ENCODE measurements around the gene RABGAP1L.
A peak's percentile ranks its signal among the peaks of the same experiment; 100 is the strongest.
"Not testable (repeated sequence)": the region's sequence is repeated elsewhere in the genome, so short reads cannot be mapped to it uniquely, and the experiment has no call there.

RABGAP1L gene

DNA sequence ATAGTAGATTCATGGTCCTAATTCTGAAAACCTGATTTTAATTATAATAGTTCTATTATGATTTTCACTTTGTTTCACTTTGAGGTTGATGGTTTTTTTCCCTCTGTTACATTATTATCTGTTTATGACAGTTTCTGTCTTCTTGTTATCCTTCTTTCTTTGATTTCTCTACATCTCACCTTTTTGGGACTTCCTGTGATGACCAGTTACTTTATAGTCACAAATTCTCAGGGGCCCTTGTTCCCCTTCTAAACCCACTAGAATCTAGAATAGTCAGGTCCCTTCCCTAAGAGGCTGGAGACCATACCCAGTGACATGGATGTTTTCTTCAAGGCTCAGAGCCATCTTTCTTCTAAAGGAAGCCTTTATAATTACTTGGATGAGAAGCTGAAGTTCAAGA lies 526.9 kb downstream of the RABGAP1L start:
- DNase-seq: no peak

DNA sequence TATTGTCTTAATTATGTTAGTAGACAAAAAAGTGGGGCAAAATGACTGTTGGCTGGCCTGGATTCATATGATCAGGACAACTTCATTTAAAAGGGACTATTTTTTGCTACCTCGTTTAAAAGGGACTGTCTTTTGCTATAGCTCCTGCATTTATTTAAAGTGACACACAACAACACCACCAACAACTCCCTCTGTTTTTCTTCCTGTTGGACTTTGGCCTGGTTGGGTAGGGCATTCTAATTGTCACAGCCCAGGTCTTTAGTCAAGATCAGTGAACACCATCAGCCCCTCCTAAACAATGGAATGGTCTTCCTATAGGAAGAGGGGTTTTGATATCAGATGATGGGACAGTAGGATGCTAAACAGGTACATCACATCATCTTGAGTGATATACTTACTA lies 530.2 kb downstream of the RABGAP1L start:
- DNase-seq: no peak

DNA sequence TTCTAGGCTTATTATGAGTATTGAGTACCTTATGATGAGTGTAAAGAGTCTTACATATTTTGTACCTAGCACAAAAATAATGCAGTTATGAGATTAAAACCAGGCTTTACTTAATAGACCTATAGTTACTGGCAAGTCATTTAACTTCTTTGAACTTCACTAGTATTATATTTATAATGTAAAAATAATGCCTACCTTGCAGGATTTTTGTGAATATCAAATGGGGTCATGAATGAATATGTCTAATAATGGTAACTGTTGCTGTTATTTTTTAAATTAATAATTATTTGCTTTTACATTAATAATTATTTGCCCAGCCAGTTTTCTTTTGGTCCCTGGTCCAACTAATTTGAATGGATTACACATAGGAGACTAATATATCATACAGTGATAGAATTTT lies 530.9 kb downstream of the RABGAP1L start:
- no peak for DNase-seq

GRCh38 chr1:174692313-174692712 lies 533.0 kb downstream of the RABGAP1L start:
- DNase-seq: no peak

GRCh38 chr1:174693085-174693484 lies 533.8 kb downstream of the RABGAP1L start:
- no peak for DNase-seq

GRCh38 chr1:174693539-174693938 lies 534.2 kb downstream of the RABGAP1L start:
- DNase-seq: not testable (repeated sequence)

DNA sequence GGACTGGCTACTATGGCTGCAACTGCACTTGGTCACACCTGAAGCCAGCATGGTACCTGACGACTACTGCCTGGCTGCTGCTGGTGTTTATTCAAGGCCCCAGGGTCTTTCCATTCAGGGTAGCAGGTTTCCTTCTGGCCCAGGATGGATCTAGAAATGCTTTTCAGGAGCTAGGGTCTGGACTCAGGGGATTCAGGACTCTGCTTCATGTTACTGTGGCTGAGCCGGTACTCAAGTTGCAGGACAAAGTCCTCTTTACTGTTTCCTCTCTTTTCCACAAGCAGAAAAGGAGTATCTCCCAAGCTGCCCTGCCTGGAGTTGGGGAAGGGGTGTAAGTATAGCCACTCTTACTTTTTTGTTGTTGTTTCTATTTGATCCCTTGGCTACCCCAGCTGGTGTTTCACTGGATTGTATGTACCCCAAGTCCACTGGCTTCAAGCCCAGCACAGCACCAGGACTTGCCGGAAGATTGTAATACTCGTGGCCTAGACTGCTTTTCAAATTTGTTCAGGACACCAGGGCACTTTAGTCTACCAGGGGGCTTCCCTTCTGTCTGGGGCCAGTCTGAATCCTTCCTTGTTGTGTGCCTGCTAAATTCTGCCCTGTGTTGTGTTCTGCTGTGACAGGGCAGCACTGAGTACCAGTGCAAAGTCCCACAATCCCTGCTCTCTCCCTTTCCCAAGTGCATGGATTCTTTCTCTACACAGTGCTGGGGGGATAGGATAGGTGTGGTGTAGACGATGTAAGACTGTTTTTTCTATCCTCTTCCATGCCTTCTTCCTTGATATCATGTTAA lies 536.9 kb downstream of the RABGAP1L start:
- DNase-seq: no peak

- no peak for DNase-seq
Measured at GRCh38 chr1:174700314-174700713, 541.0 kb downstream of the RABGAP1L start.

- no peak for DNase-seq
Measured at GRCh38 chr1:174700775-174701174, 541.5 kb downstream of the RABGAP1L start.

DNA sequence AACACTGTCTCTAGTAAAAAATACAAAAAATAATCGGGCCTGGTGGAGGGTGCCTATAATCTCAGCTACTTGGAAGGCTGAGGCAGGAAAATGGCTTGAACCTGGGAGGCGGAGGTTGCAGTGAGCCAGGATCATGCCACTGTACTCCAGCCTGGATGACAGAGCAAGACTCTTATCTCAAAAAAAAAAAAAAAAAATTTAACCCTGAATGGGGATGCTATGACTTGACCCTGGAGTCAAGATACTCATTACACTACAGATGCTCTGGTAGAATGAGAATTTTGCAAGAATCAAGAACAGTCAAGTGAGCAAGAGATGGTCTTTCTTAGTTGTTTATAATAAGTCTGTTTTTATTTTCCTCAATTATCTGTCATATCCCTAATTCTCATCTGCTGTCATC lies 542.2 kb downstream of the RABGAP1L start:
- DNase-seq: no peak

GRCh38 chr1:174702011-174702410 lies 542.7 kb downstream of the RABGAP1L start:
- DNase-seq: no peak

GRCh38 chr1:174703309-174703708 lies 544.0 kb downstream of the RABGAP1L start:
- no peak for DNase-seq

GRCh38 chr1:174704300-174704699 lies 545.0 kb downstream of the RABGAP1L start:
- DNase-seq: no peak

DNA sequence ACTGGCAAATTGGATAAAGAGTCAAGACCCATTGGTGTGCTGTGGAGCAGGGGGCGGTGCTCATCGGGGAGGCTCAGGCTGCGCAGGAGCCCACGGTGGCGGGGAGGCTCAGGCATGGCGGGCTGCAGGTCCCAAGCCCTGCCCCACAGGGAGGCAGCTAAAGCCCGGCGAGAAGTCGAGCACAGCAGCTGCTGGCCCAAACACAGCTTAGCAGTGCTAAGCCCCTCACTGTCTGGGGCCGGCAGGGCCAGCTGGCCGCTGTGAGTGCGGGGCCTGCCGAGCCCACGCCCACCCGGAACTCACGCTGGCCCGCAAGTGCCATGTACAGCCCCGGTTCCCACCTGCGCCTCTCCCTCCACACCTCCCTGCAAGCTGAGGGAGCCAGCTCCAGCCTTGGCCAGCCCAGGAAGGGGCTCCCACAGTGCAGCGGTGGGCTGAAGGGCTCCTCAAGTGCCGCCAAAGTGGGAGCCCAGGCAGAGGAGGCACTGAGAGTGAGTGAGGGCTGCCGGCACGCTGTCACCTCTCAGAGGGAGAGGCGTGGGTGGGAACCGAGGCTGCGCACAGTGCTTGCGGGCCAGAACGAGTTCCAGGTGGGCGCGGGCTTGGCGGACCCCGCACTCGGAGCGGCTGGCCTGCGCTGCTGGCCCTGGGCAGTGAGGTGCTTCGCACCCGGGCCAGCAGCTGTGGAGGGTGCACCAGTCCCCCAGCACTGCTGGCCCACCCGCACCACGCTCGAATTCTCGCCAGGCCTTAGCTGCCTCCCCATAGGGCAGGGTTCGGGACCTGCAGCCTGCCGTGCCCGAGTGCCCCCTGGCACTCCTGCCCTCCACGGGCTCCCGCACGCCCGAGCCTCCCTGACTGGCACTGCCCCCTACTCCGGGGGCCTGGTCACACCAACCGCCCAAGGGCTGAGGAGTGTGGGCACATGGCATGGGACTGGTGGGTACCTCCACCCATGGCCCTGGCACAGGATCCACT lies 551.8 kb downstream of the RABGAP1L start:
- no peak for DNase-seq

DNA sequence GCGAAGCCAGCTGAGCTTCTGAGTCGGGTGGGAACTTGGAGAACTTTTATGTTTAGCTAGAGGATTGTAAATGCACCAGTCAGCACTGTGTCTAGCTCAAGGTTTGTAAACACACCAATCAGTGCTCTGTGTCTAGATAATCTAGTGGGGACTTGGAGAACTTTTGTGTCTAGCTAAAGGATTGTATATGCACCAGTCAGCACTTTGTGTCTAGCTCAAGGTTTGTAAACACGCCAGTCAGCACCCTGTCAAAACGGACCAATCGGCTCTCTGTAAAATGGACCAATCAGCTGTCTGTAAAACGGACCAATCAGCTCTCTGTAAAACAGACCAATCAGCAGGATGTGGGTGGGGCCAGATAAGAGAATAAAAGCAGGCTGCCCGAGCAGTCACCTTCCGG lies 552.5 kb downstream of the RABGAP1L start:
- DNase-seq: not testable (repeated sequence)

DNA sequence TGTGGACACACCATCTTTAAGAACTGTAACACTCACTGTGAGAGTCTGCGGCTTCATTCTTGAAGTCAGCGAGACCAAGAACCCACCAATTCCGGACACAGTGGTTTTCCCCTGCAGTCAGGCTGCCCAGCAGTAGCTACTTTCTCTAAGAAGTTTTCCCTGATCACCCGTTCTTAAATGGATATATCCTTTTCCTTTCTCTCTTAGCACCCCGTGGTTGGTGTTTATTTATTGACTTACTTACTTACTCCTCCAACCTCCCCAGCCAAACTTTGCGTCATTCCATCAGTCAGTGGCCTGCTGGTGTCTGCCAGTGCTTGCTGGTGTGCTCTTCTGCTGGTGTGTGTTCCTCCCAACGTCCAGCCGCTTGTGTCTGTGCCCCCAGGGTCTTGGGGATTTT lies 553.2 kb downstream of the RABGAP1L start:
- no peak for DNase-seq

DNA sequence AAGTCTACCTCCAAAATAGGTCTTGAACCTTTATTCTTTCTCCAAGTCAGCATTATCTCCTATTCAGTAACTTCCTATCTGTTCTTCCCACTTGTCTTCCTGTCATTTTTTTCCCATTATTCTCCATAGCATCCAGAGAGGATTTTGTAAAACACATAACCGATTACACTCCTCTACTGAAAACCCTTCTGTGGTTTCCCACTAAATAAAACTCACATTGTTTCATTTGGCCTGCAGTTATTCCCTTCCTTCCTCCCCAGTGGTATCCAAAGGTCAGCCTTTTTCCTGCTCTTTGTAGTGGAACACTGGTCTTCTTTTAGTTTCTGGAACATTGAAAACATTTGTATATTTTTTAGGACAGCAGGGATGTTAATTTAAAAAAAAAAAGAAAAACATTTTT lies 554.5 kb downstream of the RABGAP1L start:
- DNase-seq: no peak

- no peak for DNase-seq
Measured at GRCh38 chr1:174719194-174719593, 559.9 kb downstream of the RABGAP1L start.

GRCh38 chr1:174720618-174721017 lies 561.3 kb downstream of the RABGAP1L start:
- no peak for DNase-seq

GRCh38 chr1:174721246-174721645 lies 561.9 kb downstream of the RABGAP1L start:
- no peak for DNase-seq

GRCh38 chr1:174723816-174724215 lies 564.5 kb downstream of the RABGAP1L start:
- no peak for DNase-seq

DNA sequence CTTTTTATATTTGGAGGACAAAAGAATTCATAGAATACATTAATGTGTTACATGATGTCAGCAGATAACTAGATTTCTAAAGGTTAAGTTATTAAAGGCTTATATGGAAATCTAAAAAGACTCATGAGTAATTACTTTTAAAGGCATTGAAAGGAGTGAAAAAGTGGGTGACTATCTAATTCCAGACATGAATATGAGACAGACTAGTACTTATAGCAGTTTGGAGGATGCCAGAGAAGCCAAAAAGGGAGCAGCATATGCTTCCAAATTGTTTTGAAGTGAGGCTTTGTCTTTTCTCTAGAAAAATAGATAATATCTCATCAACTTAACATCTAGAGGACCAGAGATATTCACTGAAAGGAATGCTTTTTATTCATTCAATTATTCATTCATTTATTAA lies 564.9 kb downstream of the RABGAP1L start:
- DNase-seq: no peak

GRCh38 chr1:174726167-174726879 lies 567.0 kb downstream of the RABGAP1L start:
- DNase-seq: peak; percentile 24
